Neural progenitor cell (in vitro differentiated cells): ENCODE measurements around the gene BATF2. TPM values are rescaled to one million over a fixed set of nuclear protein-coding genes. Genes with fewer than 3 reads are reported as not detected.
"Not testable (repeated sequence)": the region's sequence is repeated elsewhere in the genome, so short reads cannot be mapped to it uniquely, and the experiment has no call there.

ENCODE experiments used
- DNase-seq: peaks from one replicate; pipeline ENCODE4 v3.0.0-alpha.2; 2016; ENCODE audit warnings: low spot score
- H2AFZ ChIP-seq: fragments of 200-600 bp; sonication (generic); replicated peaks from 2 replicates; pipeline ENCODE4 v1.6.1; 2016; ENCODE audit warnings: antibody characterized with exemption
- H3F3A ChIP-seq: fragments of 200-600 bp; sonication (generic); 2 replicates; pipeline ENCODE4 v1.6.1; 2016; ENCODE audit warnings: antibody characterized with exemption, low read depth
- H3K27ac ChIP-seq: fragments of 200-600 bp; sonication (generic); 2 replicates; pipeline ENCODE4 v1.5.1; 2016; ENCODE audit warnings: mild to moderate bottlenecking
- H3K27me3 ChIP-seq: fragments of 200-600 bp; sonication (generic); 2 replicates; pipeline ENCODE4 v1.6.1; 2016; ENCODE audit warnings: mild to moderate bottlenecking, moderate library complexity
- H3K36me3 ChIP-seq: fragments of 200-600 bp; sonication (generic); 2 replicates; pipeline ENCODE4 v1.5.1; 2016
- H3K4me1 ChIP-seq: fragments of 200-600 bp; sonication (generic); 2 replicates; pipeline ENCODE4 v1.6.1; 2016; ENCODE audit warnings: mixed run types
- H3K4me2 ChIP-seq: fragments of 200-600 bp; sonication (generic); 2 replicates; pipeline ENCODE4 v1.6.1; 2016
- H3K4me3 ChIP-seq: fragments of 200-600 bp; sonication (generic); 2 replicates; pipeline ENCODE4 v1.5.1; 2016
- H3K79me2 ChIP-seq: fragments of 200-600 bp; sonication (generic); 2 replicates; pipeline ENCODE4 v1.6.1; 2016; ENCODE audit warnings: low read depth
- H3K9ac ChIP-seq: fragments of 200-600 bp; sonication (generic); 2 replicates; pipeline ENCODE4 v1.6.1; 2016
- H3K9me3 ChIP-seq: fragments of 200-600 bp; sonication (generic); 2 replicates; pipeline ENCODE4 v1.5.1; 2016; ENCODE audit warnings: low read depth
- H4K20me1 ChIP-seq: fragments of 200-600 bp; sonication (generic); 2 replicates; pipeline ENCODE4 v1.6.1; 2016; ENCODE audit warnings: low read depth
- H3K27ac Mint-ChIP-seq: 3 replicates; pipeline ENCODE4 v1.8.0; 2021; ENCODE audit warnings: mixed read lengths
- H3K27me3 Mint-ChIP-seq: 2 replicates; pipeline ENCODE4 v1.8.0; 2022; ENCODE audit warnings: low read depth, mild to moderate bottlenecking, inconsistent platforms, moderate library complexity, mixed read lengths; ENCODE audit not compliant: insufficient read depth
- H3K36me3 Mint-ChIP-seq: 3 replicates; pipeline ENCODE4 v1.8.0; 2021; ENCODE audit warnings: mixed read lengths
- H3K4me1 Mint-ChIP-seq: 3 replicates; pipeline ENCODE4 v1.8.0; 2021; ENCODE audit warnings: mixed read lengths
- H3K4me3 Mint-ChIP-seq: 3 replicates; pipeline ENCODE4 v1.8.0; 2021; ENCODE audit warnings: mild to moderate bottlenecking, moderate library complexity, mixed read lengths
- H3K9me3 Mint-ChIP-seq: 3 replicates; pipeline ENCODE4 v1.8.0; 2020; ENCODE audit warnings: mixed read lengths
- EZH2 ChIP-seq: fragments of 200-600 bp; sonication (generic); IDR thresholded peaks from 2 replicates; pipeline ENCODE4 v1.6.1; 2017; ENCODE audit warnings: antibody characterized with exemption, mild to moderate bottlenecking, moderate library complexity
- EZH2phosphoT487 ChIP-seq: fragments of 200-600 bp; sonication (generic); IDR thresholded peaks from 2 replicates; pipeline ENCODE4 v1.6.1; 2017; ENCODE audit warnings: antibody characterized with exemption
- total RNA-seq: library from RNA; depleted of rRNA; stranded (reverse); fragments of >200 nt; gene quantifications from 2 replicates; pipeline ENCODE4 v1.2.3, GENCODE V29; 2015; ENCODE audit warnings: low replicate concordance
- TF ChIP-seq, protein P1 (sequence below): fragments of 200-600 bp; sonication (generic); IDR thresholded peaks from 2 replicates; pipeline ENCODE4 v1.5.1; 2017; ENCODE audit warnings: antibody characterized with exemption, mild to moderate bottlenecking

BATF2 gene
- total RNA-seq, 1 donor from 2014 or later = not detected

DNA sequence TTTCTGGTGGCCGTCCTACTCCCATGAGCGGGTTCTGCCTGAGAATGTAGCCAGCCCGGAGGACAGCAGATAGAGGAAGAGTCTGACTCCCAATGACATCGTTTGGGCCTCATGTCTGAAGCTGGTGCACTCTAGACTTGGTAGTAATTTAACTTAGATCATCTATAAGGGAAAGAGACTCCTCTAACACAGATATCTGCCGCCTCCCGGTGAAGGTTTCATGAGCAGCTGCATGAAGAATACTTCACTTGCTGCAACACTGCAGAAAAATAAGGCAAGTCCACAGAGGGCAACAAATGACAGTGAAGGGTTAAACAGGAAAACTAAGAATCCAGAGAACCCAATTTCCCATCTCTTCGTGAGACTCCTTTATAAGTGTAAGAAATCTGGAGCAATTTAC, 11.2 kb upstream of the BATF2 start:
- no peak overlapping the region for H2AFZ ChIP-seq
- H3K79me2 ChIP-seq = no peaks in the 10 kb centered on the region
- no peaks in the 10 kb centered on the region for H3K27me3 ChIP-seq
- H3K27ac ChIP-seq = no peak overlapping the region
- H4K20me1 ChIP-seq = no peaks in the 10 kb centered on the region
- H3K9me3 ChIP-seq = no peaks in the 10 kb centered on the region
- TF ChIP-seq EZH2phosphoT487 = no peak
- TF ChIP-seq, protein P1, sequence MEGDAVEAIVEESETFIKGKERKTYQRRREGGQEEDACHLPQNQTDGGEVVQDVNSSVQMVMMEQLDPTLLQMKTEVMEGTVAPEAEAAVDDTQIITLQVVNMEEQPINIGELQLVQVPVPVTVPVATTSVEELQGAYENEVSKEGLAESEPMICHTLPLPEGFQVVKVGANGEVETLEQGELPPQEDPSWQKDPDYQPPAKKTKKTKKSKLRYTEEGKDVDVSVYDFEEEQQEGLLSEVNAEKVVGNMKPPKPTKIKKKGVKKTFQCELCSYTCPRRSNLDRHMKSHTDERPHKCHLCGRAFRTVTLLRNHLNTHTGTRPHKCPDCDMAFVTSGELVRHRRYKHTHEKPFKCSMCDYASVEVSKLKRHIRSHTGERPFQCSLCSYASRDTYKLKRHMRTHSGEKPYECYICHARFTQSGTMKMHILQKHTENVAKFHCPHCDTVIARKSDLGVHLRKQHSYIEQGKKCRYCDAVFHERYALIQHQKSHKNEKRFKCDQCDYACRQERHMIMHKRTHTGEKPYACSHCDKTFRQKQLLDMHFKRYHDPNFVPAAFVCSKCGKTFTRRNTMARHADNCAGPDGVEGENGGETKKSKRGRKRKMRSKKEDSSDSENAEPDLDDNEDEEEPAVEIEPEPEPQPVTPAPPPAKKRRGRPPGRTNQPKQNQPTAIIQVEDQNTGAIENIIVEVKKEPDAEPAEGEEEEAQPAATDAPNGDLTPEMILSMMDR = no peak
- TF ChIP-seq EZH2 = no peak
- Mint-ChIP-seq H3K27me3 (peaks cover 4% of the 10 kb centered on the region), H3K9me3 (no peaks in the 10 kb centered on the region), H3K36me3 (no peaks in the 10 kb centered on the region), H3K27ac (no peak overlapping the region), H3K4me1 (peaks cover under 1% of the 10 kb centered on the region), H3K4me3 (no peak overlapping the region)
- no peak for DNase-seq
- no peaks in the 10 kb centered on the region for H3K36me3 ChIP-seq
- no peak overlapping the region for H3K4me2 ChIP-seq
- H3K4me3 ChIP-seq = no peak overlapping the region
- peaks cover 3% of the 10 kb centered on the region for H3F3A ChIP-seq
- H3K9ac ChIP-seq = no peak overlapping the region
- no peaks in the 10 kb centered on the region for H3K4me1 ChIP-seq

DNA sequence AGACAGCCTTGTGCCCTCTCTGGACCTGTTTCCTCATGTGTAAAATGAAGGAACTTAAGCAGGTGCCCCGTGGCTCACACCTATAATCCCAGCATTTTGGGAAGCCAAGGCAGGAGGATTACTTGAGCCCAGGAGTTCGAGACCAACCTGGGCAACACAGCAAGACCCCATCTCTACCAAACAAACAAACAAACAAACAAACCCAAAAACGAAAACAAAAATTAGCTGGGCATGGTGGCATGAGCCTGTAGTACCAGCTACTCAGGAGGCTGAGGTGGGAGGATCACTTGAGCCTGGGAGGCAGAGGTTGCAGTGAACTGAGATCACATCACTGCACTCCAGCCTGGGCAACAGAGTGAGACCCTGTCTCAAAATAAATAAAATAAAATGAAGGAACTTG, 7.2 kb upstream of the BATF2 start:
- not testable (repeated sequence) for H3K9ac ChIP-seq, H3F3A ChIP-seq, H3K4me3 ChIP-seq, H3K4me1 Mint-ChIP-seq, H3K9me3 Mint-ChIP-seq, H3K4me2 ChIP-seq, H3K4me3 Mint-ChIP-seq, H3K36me3 Mint-ChIP-seq, H3K79me2 ChIP-seq, H3K27me3 Mint-ChIP-seq, H3K4me1 ChIP-seq, H3K27me3 ChIP-seq, DNase-seq, H3K9me3 ChIP-seq, H3K36me3 ChIP-seq, H3K27ac ChIP-seq, H3K27ac Mint-ChIP-seq, H4K20me1 ChIP-seq, H2AFZ ChIP-seq

DNA sequence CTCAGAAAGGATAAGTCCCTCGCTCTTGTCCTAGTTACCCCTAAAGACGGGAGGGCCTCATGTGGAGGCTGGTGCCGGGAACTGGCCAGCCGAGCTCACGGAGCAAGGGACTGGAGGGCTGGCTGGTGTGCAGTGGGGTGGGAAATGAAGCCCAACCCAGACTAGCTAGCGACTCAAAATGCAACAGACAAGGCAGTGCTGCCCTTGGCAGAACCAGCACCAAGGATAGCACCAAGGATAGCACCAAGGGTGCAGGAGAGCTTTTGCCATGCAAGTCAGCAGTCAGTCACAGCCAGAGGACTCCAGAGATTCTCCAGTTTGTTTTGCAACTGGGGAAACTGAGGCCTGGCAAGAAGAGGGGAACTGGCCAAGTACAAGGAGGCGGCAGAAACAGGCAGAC, 6.5 kb upstream of the BATF2 start:
- no peaks in the 10 kb centered on the region for H3K9me3 Mint-ChIP-seq
- H3K4me1 Mint-ChIP-seq = peaks cover under 1% of the 10 kb centered on the region
- H3K27ac Mint-ChIP-seq = peak overlapping the region; percentile 37
- Histone ChIP-seq H3K27me3 (no peaks in the 10 kb centered on the region), H4K20me1 (no peaks in the 10 kb centered on the region), H3K36me3 (no peaks in the 10 kb centered on the region), H3F3A (no peaks in the 10 kb centered on the region), H3K79me2 (no peaks in the 10 kb centered on the region), H3K4me1 (no peaks in the 10 kb centered on the region), H3K4me3 (no peak overlapping the region), H2AFZ (no peak overlapping the region), H3K9me3 (no peaks in the 10 kb centered on the region), H3K27ac (no peak overlapping the region), H3K9ac (no peak overlapping the region), H3K4me2 (no peak overlapping the region)
- no peak overlapping the region for H3K4me3 Mint-ChIP-seq
- peaks cover 10% of the 10 kb centered on the region for H3K27me3 Mint-ChIP-seq
- no peak for TF ChIP-seq EZH2
- TF ChIP-seq EZH2phosphoT487 = no peak
- TF ChIP-seq, protein P1 = no peak
- DNase-seq = peak; percentile 57
- H3K36me3 Mint-ChIP-seq = no peaks in the 10 kb centered on the region

DNA sequence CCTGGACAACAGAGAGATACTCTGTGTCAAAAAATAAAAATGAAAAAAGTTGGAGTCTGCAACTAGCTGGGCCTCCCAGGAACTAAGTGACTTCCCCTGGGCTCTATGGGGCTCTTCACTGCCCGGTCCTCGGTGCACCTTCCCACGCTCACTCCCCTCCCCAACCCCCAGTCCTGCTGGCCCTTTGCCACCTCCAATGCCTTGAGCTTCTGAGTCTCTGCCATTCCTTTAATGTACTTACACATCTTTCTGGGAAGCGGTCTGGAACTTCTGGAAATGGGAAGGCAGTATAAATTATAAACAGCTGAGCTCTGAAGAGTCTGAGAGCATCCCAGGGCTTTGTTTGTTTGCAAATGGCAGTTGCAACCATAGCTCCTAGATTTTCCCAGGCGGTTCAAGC, 5.9 kb upstream of the BATF2 start:
- no peak overlapping the region for H3K27ac Mint-ChIP-seq
- Histone ChIP-seq H3K27me3 (no peaks in the 10 kb centered on the region), H3K4me3 (no peak overlapping the region), H3K36me3 (no peaks in the 10 kb centered on the region), H3K4me1 (no peaks in the 10 kb centered on the region), H4K20me1 (no peaks in the 10 kb centered on the region), H3K9ac (no peak overlapping the region), H3K9me3 (no peaks in the 10 kb centered on the region), H2AFZ (no peak overlapping the region), H3K27ac (no peak overlapping the region), H3F3A (no peaks in the 10 kb centered on the region), H3K79me2 (no peaks in the 10 kb centered on the region), H3K4me2 (no peak overlapping the region)
- H3K36me3 Mint-ChIP-seq = no peaks in the 10 kb centered on the region
- H3K4me3 Mint-ChIP-seq = no peak overlapping the region
- peaks cover 3% of the 10 kb centered on the region for H3K4me1 Mint-ChIP-seq
- H3K27me3 Mint-ChIP-seq = peaks cover 11% of the 10 kb centered on the region
- DNase-seq = no peak
- no peak for TF ChIP-seq EZH2
- H3K9me3 Mint-ChIP-seq = no peaks in the 10 kb centered on the region
